22Rv1 (cell line): ENCODE results near the gene DGKI.

ENCODE experiments used
- ZFX ChIP-seq: fragments of 450-650 bp; IDR thresholded peaks from 2 replicates; pipeline ENCODE4 v1.6.1; 2017; ENCODE audit warnings: antibody characterized with exemption, borderline replicate concordance
- TF ChIP-seq, protein P1 (sequence below): fragments of 450-650 bp; IDR thresholded peaks from 2 replicates; pipeline ENCODE4 v1.5.1; 2017; ENCODE audit warnings: mild to moderate bottlenecking

- TF ChIP-seq, protein P1, sequence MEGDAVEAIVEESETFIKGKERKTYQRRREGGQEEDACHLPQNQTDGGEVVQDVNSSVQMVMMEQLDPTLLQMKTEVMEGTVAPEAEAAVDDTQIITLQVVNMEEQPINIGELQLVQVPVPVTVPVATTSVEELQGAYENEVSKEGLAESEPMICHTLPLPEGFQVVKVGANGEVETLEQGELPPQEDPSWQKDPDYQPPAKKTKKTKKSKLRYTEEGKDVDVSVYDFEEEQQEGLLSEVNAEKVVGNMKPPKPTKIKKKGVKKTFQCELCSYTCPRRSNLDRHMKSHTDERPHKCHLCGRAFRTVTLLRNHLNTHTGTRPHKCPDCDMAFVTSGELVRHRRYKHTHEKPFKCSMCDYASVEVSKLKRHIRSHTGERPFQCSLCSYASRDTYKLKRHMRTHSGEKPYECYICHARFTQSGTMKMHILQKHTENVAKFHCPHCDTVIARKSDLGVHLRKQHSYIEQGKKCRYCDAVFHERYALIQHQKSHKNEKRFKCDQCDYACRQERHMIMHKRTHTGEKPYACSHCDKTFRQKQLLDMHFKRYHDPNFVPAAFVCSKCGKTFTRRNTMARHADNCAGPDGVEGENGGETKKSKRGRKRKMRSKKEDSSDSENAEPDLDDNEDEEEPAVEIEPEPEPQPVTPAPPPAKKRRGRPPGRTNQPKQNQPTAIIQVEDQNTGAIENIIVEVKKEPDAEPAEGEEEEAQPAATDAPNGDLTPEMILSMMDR, result no peak
- no peak for TF ChIP-seq ZFX
These were observed 446.6 kb downstream of the DGKI start for GRCh38 chr7:137399827-137400823.
